ENCODE data around the gene AHCYL1. TPM values are rescaled to one million over a fixed set of nuclear protein-coding genes. Genes with fewer than 3 reads are reported as not detected.

The AHCYL1 gene
- total and polyA plus RNA-seq, 12 donors: 21.9 to 58.9 (median 47.4) TPM

DNA sequence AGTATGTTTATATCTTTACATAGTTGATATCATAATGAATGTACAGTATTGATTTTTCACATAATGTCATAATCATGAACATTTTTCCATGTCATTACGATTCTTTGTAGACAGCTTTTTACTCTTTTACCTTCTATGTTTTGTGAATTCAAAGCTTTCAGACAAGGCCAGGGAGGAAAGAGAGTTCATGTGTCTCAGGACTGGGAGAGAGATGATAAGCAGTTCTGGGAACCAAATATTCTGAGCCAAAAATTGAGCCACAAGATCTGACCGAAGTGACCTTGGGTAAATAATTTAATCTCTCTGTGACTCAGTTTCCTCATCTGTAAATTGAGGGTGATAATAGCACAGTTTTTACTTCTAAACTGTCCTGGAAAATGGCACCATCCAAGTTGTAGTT, 42.1 kb upstream of the AHCYL1 start:
- Histone ChIP-seq H3K27me3 (no peaks in the 10 kb centered on the region), H3K9me3 (peaks cover 0 to 16% (median 8%) of the 10 kb centered on the region in 11 donors), H3K4me1 (peaks cover 0 to 10% (median under 1%) of the 10 kb centered on the region in 9 donors), H3K27ac (no peak overlapping the region), H3K36me3 (no peaks in the 10 kb centered on the region), H3K4me3 (no peak overlapping the region)
- WGBS, 2 donors: 91 to 92% methylated on average over 2 of the region's 2 CpGs
- intact Hi-C loops (cut with DNase I): no loop called here
- ATAC-seq (no peak), DNase-seq (no peak)
- TF ChIP-seq, protein P1, sequence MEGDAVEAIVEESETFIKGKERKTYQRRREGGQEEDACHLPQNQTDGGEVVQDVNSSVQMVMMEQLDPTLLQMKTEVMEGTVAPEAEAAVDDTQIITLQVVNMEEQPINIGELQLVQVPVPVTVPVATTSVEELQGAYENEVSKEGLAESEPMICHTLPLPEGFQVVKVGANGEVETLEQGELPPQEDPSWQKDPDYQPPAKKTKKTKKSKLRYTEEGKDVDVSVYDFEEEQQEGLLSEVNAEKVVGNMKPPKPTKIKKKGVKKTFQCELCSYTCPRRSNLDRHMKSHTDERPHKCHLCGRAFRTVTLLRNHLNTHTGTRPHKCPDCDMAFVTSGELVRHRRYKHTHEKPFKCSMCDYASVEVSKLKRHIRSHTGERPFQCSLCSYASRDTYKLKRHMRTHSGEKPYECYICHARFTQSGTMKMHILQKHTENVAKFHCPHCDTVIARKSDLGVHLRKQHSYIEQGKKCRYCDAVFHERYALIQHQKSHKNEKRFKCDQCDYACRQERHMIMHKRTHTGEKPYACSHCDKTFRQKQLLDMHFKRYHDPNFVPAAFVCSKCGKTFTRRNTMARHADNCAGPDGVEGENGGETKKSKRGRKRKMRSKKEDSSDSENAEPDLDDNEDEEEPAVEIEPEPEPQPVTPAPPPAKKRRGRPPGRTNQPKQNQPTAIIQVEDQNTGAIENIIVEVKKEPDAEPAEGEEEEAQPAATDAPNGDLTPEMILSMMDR (IDR thresholded peaks at IDR 0.05): no peak

DNA sequence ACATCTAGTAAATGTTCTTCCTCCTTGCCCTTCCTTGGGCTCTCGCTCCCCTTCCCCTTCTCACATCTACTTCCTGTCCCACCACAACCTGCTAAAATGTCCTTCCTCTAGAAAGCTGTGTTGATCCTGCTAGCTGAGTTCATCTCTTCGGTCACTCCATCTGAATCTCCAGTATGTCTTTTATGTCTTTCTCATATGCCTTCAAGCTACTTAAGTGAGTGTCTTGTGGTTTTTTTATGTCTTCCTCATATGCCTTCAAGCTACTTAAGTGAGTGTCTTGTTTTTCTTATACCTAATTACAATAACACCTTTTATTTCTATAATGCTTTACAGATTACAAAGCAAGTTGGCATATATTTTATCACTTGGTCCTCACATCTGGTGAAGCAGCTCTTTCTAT, 40.0 kb upstream of the AHCYL1 start:
- no peak for ATAC-seq
- Histone ChIP-seq H3K4me3 (no peak overlapping the region), H3K27me3 (no peaks in the 10 kb centered on the region), H3K27ac (no peak overlapping the region), H3K36me3 (no peaks in the 10 kb centered on the region), H3K4me1 (peaks cover 0 to 20% (median 8%) of the 10 kb centered on the region in 9 donors), H3K9me3 (no peaks in the 10 kb centered on the region)
- intact Hi-C loops (cut with DNase I): no loop called here
- WGBS, 2 donors: 91 to 95% methylated on average over 2 of the region's 2 CpGs
- no peak for DNase-seq
- TF ChIP-seq, protein P1 (IDR thresholded peaks at IDR 0.05): no peak

DNA sequence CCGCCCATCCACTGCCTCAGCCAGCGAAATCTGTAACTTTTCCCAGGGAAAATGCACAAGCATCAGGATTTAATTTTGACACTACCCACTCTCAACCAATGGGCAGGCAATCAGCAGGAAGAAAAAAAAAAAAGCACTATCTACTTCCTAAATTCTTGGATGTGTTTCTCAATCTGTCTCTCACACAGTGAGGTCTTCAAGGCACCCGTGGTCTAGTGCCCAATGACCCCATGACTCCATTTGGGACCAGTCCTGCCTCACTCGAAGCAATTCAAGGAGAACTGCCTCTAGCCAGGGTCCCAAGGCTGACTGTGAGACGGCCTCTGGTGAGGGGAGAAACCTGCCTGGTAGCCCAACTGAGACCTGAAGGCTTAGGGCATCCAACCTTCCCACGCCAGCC, 38.1 kb upstream of the AHCYL1 start:
- DNase-seq (no peak), ATAC-seq (no peak)
- intact Hi-C loops (cut with DNase I): no loop called here
- TF ChIP-seq, protein P1 (IDR thresholded peaks at IDR 0.05): no peak
- Histone ChIP-seq H3K9me3 (no peaks in the 10 kb centered on the region), H3K4me1 (peaks cover 0 to 20% (median 8%) of the 10 kb centered on the region in 9 donors), H3K27me3 (no peaks in the 10 kb centered on the region), H3K4me3 (no peak overlapping the region), H3K36me3 (no peaks in the 10 kb centered on the region), H3K27ac (no peak overlapping the region)
- WGBS, 2 donors: 81 to 84% methylated on average over 6 of the region's 6 CpGs

DNA sequence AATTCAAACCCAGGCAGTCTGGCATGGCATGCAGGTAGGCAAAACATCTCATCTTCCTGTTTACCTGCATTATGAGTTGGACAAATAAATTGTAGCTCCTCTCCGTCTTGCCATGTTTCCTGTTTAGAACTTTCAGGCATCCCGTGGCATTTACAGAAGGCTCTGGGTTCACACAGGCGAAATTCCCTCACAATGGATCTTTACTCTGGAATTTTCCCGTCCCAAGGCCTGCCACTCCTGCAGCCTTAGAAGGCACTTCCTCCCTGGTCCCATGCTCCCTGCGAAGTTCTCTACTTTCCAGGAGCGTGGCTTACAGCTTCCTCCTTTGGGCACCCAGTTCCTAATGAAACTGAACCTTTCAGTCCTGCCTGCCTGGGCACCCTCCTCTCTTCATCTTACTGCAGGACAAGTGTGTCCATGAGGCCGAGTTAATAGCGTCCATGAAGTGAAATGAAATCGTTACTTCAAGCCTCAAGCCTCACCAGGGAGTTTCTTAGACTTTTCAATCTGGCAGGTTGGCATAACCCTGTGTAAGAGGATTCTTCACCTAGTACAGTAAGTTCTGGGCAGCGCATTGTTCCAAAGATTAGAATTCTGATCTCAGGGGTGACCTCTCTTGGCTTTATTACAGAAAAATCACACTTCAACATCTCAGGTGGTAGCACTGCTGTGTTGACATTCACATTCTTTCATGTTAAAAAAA, 36.8 kb upstream of the AHCYL1 start:
- H3K9me3 ChIP-seq: no peaks in the 10 kb centered on the region
- H3K4me3 ChIP-seq: no peak overlapping the region
- H3K4me1 ChIP-seq: peaks cover 0 to 20% (median 8%) of the 10 kb centered on the region in 9 donors
- 60 to 70% methylated on average over 10 of the region's 10 CpGs for WGBS, 2 donors
- H3K27ac ChIP-seq: peak overlapping the region in 6 of 10 donors; percentile 6 to 68 (median 23)
- DNase-seq (no peak), ATAC-seq (peak in 4 of 8 donors; percentile 19 to 49 (median 40))
- TF ChIP-seq, protein P1 (IDR thresholded peaks at IDR 0.05): no peak
- intact Hi-C loops (cut with DNase I): no loop called here
- no peaks in the 10 kb centered on the region for H3K27me3 ChIP-seq
- no peaks in the 10 kb centered on the region for H3K36me3 ChIP-seq

Measured in heart right ventricle (tissue), 16 donors.